ENCODE results near the gene CHST12. TPM values are rescaled to one million over a fixed set of nuclear protein-coding genes. Genes with fewer than 3 reads are reported as not detected.

CHST12 gene
- total and polyA plus RNA-seq, 2 of the 4 experiments (the other 2 are of a cell fraction): 3.8 to 27.0 TPM

DNA sequence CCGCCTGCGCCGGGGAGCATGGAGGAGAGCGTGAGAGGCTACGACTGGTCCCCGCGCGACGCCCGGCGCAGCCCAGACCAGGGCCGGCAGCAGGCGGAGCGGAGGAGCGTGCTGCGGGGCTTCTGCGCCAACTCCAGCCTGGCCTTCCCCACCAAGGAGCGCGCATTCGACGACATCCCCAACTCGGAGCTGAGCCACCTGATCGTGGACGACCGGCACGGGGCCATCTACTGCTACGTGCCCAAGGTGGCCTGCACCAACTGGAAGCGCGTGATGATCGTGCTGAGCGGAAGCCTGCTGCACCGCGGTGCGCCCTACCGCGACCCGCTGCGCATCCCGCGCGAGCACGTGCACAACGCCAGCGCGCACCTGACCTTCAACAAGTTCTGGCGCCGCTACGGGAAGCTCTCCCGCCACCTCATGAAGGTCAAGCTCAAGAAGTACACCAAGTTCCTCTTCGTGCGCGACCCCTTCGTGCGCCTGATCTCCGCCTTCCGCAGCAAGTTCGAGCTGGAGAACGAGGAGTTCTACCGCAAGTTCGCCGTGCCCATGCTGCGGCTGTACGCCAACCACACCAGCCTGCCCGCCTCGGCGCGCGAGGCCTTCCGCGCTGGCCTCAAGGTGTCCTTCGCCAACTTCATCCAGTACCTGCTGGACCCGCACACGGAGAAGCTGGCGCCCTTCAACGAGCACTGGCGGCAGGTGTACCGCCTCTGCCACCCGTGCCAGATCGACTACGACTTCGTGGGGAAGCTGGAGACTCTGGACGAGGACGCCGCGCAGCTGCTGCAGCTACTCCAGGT lies 29.7 kb downstream of the CHST12 start:
- Histone ChIP-seq H2AK9ac (replicated peaks; ENCODE audit: low read depth, low read length, poor library complexity) (no peak overlapping the region), H2BK15ac (ENCODE audit: low read depth, low read length) (no peak overlapping the region), H2BK20ac (ENCODE audit: low read depth, low read length) (no peak overlapping the region), H3K56ac (ENCODE audit: extremely low read depth, insufficient read depth, low read length) (no peak overlapping the region), H3K9me3 (ENCODE audit: control insufficient read depth, insufficient read depth, low read length) (peaks cover 7% of the 10 kb centered on the region), H2BK120ac (ENCODE audit: low read depth, low read length) (no peak overlapping the region), H3K4me1 (ENCODE audit: control insufficient read depth, insufficient read depth, low read length) (no peaks in the 10 kb centered on the region), H4K8ac (ENCODE audit: low read depth in 2 of 2, low read length in 2 of 2) (no peak overlapping the region), H3K4me3 (ENCODE audit: insufficient read depth, low read depth, low read length) (no peak overlapping the region), H3K23ac (ENCODE audit: low read depth, low read length) (no peak overlapping the region), H3K9ac (ENCODE audit: low read depth, low read length) (no peak overlapping the region), H4K20me1 (ENCODE audit: insufficient read depth, low read length) (peaks cover 6% of the 10 kb centered on the region; the same call in 1 of the 2 replicates), H3K18ac (ENCODE audit: low read depth, low read length) (no peak overlapping the region), H2BK5ac (ENCODE audit: low read depth, low read length, poor library complexity, severe bottlenecking) (no peak overlapping the region), H3K27me3 (ENCODE audit: control insufficient read depth, insufficient read depth, low read length) (no peaks in the 10 kb centered on the region), H3K36me3 (ENCODE audit: control insufficient read depth, insufficient read depth, low read length) (peaks cover 30% of the 10 kb centered on the region), H3K9me1 (ENCODE audit: insufficient read depth, low read length) (0 out of 2 replicates have a peak, but pooled peaks cover 3% of the 10 kb centered on the region), H3K27ac (ENCODE audit: insufficient read depth, low read length) (no peak overlapping the region), H2AK5ac (ENCODE audit: low read depth, low read length) (no peak overlapping the region), H4K5ac (ENCODE audit: low read depth, low read length) (no peak overlapping the region), H3K4ac (ENCODE audit: low read depth, low read length) (no peak overlapping the region), H3K4me2 (ENCODE audit: low read depth, low read length) (no peak overlapping the region), H4K91ac (ENCODE audit: insufficient read depth, low read depth, low read length) (no peak overlapping the region), H2AFZ (replicated peaks; ENCODE audit: low read length, poor library complexity) (no peak overlapping the region), H3K14ac (replicated peaks; ENCODE audit: low read depth, low read length) (no peak overlapping the region), H3K79me1 (ENCODE audit: low read depth in 1 of 2, low read length in 2 of 2) (peaks cover 0 to 3% of the 10 kb centered on the region in 2 experiments; a peak in 3 of 4 replicates)
- ChIA-PET CTCF (no interaction called here), POLR2A (ENCODE audit: unreplicated experiment) (no interaction called here)
- WGBS, 2 experiments (ENCODE audit: extremely low coverage in 2 of 2, insufficient read length in 1 of 2): 98% methylated on average over 67 of the region's 85 CpGs; no CpG with 5 or more reads in 1 of the 2 experiments
- DNase-seq (no peak), ATAC-seq (ENCODE audit: low read depth) (no peak)
- in situ Hi-C loops (cut with MboI; ENCODE audit: low sequenced_read_pairs) (no loop called here), intact Hi-C loops (cut with micrococcal nuclease) (no loop called here), dilution Hi-C loops (cut with HindIII; ENCODE audit: low sequenced_read_pairs, unreplicated experiment) (no loop called here)
- BruUV-seq (replicated peaks): no TSS peak
- TF ChIP-seq NFE2L2 (IDR thresholded peaks at IDR 0.05; ENCODE audit: low read depth, low read length) (no peak), MAZ (IDR thresholded peaks at IDR 0.05; ENCODE audit: borderline replicate concordance, low read depth, low read length) (no peak), RCOR1 (IDR thresholded peaks at IDR 0.05; ENCODE audit: insufficient replicate concordance, low read length) (no peak), MXI1 (IDR thresholded peaks at IDR 0.05; ENCODE audit: borderline replicate concordance, low read depth, low read length) (no peak), SMC3 (IDR thresholded peaks at IDR 0.05; ENCODE audit: low read depth, low read length) (no peak), MAFK (IDR thresholded peaks at IDR 0.05; ENCODE audit: low read depth, low read length) (no peak), BHLHE40 (IDR thresholded peaks at IDR 0.05; ENCODE audit: low read depth, low read length) (no peak), CEBPB (IDR thresholded peaks at IDR 0.05; ENCODE audit: low read depth, low read length) (no peak), RFX5 (IDR thresholded peaks at IDR 0.05; ENCODE audit: low read depth, low read length) (no peak), RAD21 (IDR thresholded peaks at IDR 0.05; ENCODE audit: low read length) (no peak), FOS (IDR thresholded peaks at IDR 0.05; ENCODE audit: low read depth, low read length) (no peak), POLR2A (IDR thresholded peaks at IDR 0.05; ENCODE audit: low read depth, low read length) (no peak)
- TF ChIP-seq, protein P1, sequence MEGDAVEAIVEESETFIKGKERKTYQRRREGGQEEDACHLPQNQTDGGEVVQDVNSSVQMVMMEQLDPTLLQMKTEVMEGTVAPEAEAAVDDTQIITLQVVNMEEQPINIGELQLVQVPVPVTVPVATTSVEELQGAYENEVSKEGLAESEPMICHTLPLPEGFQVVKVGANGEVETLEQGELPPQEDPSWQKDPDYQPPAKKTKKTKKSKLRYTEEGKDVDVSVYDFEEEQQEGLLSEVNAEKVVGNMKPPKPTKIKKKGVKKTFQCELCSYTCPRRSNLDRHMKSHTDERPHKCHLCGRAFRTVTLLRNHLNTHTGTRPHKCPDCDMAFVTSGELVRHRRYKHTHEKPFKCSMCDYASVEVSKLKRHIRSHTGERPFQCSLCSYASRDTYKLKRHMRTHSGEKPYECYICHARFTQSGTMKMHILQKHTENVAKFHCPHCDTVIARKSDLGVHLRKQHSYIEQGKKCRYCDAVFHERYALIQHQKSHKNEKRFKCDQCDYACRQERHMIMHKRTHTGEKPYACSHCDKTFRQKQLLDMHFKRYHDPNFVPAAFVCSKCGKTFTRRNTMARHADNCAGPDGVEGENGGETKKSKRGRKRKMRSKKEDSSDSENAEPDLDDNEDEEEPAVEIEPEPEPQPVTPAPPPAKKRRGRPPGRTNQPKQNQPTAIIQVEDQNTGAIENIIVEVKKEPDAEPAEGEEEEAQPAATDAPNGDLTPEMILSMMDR (conservative IDR thresholded peaks at IDR 0.05; ENCODE audit: low read depth, low read length): no peak
- TF ChIP-seq, protein P2, sequence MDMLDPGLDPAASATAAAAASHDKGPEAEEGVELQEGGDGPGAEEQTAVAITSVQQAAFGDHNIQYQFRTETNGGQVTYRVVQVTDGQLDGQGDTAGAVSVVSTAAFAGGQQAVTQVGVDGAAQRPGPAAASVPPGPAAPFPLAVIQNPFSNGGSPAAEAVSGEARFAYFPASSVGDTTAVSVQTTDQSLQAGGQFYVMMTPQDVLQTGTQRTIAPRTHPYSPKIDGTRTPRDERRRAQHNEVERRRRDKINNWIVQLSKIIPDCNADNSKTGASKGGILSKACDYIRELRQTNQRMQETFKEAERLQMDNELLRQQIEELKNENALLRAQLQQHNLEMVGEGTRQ (IDR thresholded peaks at IDR 0.05; ENCODE audit: low read depth, low read length): no peak
- TF ChIP-seq, protein P3, sequence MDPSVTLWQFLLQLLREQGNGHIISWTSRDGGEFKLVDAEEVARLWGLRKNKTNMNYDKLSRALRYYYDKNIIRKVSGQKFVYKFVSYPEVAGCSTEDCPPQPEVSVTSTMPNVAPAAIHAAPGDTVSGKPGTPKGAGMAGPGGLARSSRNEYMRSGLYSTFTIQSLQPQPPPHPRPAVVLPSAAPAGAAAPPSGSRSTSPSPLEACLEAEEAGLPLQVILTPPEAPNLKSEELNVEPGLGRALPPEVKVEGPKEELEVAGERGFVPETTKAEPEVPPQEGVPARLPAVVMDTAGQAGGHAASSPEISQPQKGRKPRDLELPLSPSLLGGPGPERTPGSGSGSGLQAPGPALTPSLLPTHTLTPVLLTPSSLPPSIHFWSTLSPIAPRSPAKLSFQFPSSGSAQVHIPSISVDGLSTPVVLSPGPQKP (IDR thresholded peaks at IDR 0.05; ENCODE audit: borderline replicate concordance, low read depth, low read length): no peak

All from IMR-90 (cell line).